GM18873 (cell line): Measurements from ENCODE around the gene RAD9A.
A peak's percentile ranks its signal among the peaks of the same experiment; 100 is the strongest.

Experiments used
- ATAC-seq: cut with Tn5 transposase; IDR thresholded peaks from one replicate; pipeline ENCODE4 v1.9.1; 2021; ENCODE audit warnings: mild to moderate bottlenecking, moderate library complexity, moderate number of reproducible peaks; ENCODE audit not compliant: unreplicated experiment, low FRiP score

The RAD9A gene

DNA sequence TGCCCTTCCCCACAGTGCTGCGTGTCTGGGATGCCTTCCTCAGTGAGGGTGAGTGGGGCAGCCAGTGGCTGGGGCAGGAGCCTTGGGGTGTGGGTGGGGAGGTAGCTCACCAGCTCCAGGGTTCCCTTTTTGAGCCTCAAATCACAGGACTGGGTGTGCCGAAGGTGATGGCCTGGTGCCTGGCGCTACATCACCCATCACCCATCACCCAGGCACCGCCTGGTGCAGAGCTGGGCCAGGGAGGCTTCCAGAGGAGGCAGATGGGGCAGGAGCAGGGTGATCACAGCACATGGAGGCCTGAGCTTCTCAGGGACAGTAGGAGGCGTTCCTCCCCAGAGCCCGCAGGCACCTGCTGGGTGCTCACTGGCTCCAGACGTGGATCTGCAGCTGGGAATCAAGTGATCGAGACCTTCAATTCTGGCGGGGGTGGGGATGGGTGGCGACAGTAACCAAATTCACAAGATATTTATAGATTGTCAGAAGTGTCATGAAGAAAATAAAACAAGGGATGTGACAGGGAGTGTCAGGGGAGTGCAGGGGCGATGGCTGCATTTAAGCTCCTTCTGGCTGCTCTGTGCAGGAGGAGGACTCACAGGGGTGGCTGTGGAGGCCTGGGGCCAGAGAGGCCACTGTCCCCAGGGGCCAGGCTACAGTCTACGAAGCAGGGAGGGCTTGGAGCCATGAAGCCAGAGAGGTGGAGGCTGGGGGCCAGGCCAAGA is 15.3 kb downstream of the RAD9A start:
- ATAC-seq: no peak

DNA sequence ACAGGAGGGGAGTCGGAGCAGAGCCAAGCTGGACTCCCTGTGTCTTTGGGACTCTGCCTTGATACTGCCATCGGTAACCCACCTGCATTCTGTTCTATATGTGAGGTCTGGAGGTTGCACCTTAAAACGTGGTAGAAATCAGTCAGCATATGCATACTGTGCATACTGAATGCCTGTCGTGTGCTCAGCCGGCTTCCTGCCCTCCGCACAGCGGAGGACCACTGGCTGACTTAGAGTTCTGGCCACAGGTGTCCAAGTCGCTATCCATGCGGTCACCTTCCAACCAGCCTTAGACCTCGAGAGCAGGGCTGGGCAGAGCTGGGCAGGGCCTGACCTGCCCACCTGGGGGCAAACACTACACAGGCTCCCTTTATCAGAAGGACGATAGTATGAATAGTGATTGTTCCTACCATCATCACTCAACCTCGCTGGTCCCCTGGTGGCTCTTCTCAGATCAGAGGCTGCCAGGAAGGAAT is 15.9 kb downstream of the RAD9A start:
- ATAC-seq: no peak

DNA sequence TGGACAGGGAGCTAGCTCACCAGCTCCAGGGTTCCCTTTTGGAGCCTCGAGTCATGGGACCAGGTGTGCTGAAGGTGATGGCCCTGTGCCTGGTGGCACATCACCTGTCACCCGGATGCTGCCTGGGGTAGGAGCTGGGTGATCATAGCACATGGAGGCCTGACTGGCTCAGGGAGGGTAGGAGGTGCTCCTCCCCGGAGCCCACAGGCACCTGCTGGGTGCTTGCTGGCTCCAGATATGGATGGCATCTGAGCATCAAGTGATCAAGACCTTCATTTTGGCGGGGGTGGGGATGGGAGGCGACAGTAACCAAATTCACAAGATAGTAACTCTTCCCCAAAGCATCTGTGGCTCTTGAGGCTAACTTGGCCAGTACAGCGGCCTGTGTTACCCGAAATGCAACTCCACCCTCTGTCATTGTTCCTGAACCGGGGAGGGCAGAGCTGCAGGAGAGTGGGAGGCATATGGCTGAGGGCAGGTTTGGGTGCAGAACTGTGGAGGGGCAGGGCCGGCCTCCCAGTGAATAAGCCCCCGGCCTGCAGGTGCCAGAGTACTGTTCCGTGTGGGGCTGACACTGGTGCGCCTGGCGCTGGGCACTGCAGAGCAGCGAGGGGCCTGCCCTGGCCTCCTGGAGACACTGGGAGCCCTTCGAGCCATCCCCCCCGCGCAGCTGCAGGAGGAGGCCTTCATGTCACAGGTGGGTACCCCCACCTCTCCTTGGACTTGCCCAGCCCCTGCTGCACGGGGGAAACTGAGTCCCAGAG is 16.8 kb downstream of the RAD9A start:
- ATAC-seq: peak; percentile 12

DNA sequence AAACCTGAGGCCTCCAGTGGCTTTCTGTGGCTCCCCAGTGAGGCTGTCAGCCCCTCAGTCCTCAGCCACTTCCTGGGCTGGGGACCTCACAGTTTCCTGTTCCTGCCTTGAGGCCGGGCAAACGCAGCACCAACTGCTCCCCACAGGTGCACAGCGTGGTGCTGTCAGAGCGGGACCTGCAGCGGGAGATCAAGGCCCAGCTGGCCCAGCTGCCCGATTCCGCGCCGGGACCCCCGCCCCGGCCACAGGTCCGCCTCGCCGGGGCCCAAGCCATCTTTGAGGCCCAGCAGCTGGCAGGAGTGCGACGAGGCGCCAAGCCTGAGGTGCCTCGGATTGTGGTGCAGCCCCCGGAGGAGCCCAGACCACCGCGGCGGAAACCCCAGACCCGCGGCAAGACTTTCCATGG is 17.5 kb downstream of the RAD9A start:
- peak; percentile 42 for ATAC-seq

DNA sequence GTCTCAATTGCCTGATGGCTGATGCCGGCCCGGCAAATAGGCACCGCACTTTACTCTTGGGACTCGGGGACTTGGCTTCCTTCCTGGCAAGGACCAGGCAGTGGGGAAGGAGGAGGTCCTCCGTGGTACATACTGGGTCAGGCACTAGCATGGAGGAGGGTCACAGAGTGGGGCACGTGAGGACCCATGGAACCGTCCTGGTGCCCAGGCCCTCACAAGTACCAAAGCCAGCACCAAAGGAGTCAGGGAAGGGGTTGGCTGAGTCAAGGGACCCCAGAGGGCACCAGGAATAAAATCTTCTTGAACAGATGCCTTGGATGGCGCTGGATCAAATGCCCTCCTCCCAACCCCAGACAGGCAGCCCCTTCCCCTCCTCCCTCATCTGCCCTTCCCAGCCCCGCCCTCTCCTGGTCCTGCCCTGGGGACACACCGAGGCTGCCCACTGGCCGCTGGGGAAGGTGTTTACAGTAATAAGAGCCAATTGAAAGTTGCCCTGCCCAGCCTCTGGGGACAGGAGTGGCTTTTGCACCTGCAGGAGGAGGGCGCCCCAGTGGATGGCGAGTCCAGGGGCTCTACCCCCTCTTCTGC is 18.1 kb downstream of the RAD9A start:
- ATAC-seq: no peak

DNA sequence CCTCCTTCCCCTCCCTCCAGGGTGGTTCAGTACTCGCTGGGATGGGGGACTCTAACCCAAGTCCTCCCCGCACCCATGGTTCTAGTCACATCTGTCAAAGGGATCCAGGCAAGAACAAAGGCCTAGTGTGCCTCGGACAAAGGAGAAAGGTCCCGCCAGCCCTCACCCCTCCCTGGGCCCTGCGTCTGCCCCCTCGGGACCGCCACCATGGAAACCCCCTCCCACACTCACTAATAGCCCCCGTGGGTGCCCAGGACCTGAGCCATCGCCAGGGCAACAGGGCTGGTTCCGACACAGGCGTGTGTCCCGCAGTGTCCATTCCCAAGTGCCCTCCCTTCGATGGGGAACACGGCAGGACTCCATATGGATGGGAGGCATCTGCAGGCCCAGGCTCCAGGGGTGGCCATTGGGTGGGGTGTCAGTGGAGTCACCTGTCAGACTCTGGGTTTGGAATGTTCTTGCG is 18.6 kb downstream of the RAD9A start:
- ATAC-seq: no peak

DNA sequence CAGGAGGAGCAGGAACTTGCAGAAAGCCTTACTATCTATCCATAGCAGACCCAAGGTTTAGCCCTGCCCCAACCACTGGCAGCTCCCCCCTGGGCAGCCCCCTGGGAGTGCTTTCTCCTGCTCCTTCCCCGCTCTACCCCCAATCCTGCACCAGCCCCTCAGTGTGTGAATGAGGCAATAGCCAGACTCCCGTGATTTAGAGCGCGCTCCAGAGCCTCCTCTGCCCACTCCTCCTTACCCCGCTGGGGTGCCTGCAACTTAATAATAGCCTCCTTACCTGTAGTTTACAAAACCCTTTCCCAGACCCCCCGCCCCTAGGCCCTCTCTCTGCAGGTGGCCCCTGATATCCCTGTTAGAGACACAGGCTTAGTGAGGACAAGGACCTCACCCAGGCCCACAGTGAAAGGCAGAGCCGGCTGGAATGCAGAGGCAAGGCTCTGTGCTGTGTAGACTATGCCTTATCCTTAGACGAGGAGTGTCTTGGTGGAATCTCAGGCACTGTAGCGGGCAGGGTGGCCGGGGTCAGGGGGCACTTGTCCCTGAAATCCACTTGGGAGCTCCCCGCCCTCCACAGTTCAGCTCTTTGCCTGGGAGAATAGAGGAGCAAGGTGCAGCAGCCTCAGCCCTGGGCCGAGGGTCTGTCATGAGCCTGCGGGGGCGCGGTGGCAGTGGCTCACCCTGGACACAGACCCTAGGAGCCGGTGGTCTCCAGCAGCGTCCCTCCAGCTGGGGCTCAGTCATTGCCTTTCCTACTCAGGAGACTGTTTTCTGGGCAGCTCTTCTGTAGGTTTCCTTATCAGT is 19.4 kb downstream of the RAD9A start:
- ATAC-seq: no peak

DNA sequence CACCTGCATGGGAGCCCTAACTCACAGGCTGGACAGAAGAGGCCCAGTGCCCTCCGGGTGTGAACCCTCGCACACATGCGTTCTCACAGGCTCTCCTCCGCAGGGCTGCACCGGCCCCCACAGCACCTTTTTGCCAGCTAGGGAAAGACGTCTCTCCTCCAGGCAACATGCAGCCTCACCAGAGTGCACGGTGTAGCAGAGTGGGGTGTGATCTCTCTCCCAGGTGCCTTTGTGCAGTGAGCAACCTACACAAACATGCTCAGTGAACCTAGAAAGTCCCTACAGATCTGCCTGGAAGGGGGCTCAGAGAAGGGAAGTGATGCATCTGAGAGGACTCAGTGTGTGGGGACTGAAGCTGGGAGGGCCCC is 20.0 kb downstream of the RAD9A start:
- no peak for ATAC-seq

DNA sequence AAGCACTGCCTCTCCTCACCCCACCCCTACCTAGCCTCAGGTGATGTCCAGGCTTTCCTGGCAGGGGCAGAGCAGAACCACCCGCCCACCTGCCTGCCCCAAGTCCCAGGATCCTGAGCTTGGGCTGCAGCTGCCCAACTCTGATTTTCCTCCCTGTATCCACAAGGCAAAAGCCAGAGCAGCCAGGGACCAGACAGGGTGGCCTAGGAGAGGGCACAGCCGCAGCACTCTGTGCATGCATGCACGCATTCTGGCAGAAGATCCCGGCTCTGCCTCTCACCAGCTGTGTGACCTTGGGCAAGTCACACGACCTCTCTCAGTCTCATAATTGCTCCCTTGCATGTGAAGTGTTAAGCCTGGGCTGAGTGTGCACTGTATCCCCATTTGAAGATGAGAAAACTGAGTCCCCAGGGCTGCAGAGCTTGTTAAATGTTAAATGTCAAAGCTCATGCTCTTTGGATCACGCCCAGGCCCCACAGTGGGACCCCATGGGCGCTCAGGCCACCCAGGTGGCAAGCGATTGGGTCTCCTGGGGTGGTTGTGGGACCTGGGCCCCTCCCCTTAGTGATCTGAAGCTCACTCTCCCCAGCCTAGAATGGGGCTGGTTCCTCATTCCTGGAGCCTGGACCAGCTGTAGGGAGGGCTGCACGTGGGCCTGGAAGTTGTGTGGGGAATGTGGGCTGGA is 20.9 kb downstream of the RAD9A start:
- ATAC-seq: no peak

DNA sequence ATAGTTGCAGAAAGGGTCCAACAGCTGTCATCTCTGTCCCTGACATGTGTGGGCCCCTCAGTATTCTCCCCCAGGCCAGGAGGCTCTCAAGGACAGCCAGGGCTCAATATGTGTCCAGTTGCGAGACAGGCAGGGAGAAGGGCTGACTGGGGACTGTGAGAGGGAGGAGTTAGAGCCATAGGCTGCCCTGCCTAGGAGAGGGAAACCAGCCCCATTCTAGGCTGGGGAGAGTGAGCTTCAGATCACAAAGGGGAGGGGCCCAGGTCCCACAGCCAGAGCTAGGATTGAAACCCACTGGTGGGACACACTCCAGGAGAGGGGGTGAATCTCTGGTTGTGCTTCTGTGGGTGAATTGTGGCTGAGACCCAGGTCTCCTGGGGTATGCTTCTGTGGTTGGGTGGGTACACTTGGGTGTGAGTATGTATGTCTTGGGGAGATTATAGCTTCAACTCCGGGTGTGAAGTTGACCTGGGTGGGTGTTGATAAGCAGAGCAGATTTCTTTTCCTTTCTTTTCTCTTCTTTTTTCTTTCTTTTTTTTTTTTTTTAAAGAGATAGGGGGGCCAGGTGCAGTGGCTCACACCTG is 21.6 kb downstream of the RAD9A start:
- no peak for ATAC-seq

DNA sequence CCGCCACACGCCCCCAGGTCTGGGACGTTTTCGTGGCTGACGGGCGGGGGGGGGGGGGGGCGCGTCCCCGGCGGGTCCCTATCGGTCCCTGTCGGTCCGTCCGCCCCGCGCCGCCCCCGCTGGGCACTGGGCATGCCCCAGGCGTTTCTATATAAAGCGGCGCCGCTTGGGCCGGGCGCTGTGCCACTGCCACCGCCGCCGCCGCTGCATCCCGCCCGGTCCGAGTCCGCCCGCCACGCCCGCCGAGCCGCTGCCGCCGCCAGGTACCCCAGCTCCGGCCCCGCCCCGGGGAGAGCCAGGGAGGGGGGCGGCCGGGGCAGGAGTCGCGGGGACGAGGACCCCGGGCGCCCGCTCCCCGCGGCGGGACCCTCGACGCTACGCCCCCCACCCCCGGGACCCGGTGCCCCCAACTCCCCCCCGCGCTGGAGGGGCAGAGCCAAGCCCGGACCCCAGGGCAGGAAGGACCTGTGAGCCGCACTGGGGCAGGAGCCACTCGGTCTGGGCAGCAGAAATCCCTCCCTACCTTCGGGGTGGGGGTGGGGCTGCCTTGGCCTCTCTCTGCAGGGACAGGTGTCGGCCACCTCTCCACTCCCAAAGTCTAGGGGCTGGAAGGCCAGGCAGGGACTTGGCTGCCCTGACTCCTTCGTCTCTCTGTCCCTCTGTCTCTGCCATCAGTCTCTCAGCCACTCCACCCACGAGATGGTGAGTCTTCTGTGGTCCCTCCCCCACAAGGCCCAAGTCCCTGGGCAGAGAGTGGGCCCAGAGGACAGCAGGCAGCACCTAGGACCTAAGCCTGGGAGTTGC is 23.9 kb downstream of the RAD9A start, which contains the start of gene CARNS1:
CARNS1 (plus strand) TSS at position 178 of the 804 bp plus-strand sequence; CDS start at position 700, 522 bp downstream.
- no peak for ATAC-seq

DNA sequence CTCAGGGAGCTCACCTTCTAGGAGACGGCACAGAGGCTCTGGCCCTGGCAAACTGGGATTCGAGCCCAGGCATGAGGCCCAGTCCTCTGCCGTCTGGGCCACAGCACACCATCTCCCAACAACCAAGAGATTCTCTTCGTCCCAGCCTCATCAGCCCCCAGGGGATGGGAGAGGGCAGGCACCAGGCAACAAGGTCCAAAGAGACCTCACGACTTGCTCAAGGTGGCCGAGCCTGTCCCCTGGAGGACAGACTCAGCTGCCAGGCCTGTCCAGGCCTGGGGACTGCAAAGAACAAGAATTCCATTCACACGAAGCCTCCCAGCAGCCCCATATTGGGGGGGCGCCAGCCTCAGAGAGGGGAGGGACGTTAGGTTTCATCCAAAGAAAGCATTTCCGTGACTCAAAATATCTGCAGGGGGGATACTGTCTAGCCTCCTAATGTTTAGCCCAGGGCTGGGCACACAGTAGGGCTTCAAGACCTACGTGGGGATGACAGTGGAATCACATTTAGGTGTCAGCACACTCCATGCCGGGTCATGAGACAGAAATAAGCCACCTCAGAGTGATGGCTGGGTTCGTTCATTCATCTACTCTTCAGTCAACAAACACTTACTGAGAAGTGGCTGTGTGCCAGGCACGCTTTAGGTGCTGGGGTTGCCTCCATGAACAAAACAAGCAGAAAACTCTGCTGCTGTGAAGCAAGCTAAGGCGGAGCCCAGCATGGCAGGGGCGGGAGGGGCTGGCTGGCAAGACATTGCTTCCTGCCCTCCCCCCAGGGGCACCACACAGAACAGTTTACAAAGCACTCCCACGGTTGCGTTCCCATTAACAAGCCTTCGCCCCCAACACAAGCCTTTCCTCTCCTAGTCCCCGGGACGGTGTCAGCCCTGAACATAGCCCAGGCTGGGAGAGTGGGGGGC is 24.9 kb downstream of the RAD9A start:
- ATAC-seq: no peak

DNA sequence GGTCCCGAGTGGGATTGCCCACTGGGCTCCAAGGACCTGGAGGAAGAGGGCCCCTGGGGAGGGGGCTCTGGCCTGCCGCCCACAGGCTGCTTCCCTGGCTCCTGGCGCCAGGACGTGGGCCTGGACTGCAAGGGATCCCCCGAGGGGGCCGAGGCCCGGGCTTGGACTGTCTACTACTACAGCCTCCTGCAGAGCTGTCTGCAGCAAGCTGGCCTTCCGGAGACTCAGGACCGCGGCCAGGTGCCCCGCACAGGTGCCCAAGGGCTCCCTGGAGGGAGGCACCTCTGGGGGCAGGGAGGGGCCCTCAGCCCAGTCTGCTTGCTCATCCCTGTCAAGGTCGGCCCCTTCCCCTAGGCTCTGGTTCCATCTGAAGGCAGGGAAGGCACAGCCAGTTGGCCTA is 25.6 kb downstream of the RAD9A start:
- no peak for ATAC-seq

DNA sequence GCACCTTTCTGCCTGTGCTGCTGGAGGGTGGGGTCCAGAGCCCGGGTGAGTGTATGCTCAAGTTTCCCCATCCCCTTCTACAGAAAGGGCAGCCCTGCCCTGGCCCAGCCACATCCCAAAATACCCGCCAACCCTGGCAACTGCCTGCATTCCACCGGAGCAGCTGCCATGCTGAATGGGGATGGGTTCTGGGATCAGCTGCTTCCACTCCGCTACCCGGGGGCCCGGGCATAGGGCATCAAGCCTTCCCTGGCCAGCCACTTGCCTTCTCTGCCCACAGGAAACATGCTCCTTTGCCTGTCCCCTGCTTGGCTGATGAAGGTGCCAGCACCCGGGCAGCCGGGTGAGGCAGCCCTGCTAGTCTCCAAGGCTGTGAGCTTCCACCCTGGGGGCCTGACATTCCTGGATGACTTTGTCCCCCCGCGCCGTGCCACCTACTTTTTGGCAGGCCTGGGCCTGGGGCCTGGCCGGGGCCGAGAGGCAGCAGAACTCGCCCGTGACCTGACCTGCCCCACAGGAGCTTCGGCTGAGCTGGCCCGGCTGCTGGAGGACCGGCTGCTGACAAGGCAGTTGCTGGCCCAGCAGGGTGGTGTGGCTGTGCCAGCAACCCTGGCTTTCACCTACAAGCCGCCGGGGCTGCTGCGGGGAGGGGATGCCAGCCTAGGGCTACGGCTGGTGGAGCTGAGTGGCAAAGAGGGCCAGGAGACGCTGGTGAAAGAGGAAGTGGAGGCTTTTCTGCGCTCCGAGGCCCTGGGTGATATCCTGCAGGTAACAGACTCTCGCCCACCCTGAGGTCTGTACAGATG is 26.9 kb downstream of the RAD9A start:
- ATAC-seq: no peak

DNA sequence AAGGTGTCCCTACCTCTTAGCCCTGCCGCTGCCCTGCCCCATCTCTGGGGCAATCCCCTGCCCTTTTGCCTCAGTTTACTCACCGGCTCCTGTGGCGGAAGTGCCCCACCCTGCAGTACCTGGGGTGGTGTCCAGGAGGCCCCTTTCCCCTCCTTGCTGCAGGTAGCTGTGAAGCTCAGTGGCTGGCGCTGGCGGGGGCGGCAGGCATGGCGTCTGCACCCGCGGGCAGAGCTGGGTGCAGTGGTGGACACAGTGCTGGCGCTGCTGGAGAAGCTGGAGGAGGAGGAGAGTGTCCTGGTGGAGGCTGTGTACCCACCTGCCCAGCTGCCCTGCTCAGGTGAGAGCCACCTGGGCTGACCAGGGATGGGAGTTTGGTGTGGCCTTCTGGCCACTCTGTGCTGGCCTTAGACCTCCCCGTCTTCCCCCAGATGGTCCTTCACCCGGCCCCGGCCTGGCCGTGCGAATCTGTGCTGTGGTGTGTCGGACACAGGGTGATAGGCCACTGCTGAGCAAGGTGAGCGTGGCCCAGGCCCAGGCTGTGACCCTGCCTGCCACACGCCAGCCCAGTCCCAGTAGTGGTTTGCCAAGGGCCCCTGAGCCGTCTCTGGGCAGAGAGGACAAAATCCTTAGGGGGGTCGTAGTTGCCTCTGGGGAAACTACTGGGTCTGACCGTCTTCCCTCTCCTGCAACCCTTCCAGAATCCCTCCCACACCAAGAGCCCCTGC is 27.7 kb downstream of the RAD9A start:
- no peak for ATAC-seq

DNA sequence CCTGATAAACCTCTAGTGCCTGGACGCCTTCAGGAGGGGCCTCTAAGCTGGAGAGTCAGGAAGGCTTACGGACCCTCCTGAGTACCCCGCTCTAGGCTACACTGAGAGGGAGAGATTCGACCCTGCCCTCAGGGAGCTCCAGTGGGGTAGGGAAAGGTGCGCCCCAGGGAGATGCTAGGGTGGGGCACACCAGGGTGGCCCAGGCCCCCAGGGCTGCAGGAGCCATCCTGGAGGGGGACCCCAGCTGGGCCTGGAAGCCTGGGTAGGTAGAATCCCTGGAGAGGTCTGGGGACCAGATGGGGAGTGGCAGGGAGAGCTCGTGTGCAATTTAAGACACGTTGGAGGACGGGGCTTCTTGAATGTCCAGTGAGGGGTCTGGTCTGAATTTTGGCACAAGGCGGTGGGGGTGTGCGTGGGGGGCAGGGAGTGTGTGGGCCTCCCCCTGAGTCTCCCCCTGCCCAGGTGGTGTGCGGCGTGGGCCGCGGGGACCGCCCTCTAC is 28.4 kb downstream of the RAD9A start:
- ATAC-seq: no peak
